ENCODE results near the gene ADRA2C. TPM values are rescaled to one million over a fixed set of nuclear protein-coding genes. Genes with fewer than 3 reads are reported as not detected.

ADRA2C gene
- polyA plus RNA-seq, 2 of the 4 experiments (the other 2 are of a cell fraction), result 1.9 to 4.1 TPM

DNA sequence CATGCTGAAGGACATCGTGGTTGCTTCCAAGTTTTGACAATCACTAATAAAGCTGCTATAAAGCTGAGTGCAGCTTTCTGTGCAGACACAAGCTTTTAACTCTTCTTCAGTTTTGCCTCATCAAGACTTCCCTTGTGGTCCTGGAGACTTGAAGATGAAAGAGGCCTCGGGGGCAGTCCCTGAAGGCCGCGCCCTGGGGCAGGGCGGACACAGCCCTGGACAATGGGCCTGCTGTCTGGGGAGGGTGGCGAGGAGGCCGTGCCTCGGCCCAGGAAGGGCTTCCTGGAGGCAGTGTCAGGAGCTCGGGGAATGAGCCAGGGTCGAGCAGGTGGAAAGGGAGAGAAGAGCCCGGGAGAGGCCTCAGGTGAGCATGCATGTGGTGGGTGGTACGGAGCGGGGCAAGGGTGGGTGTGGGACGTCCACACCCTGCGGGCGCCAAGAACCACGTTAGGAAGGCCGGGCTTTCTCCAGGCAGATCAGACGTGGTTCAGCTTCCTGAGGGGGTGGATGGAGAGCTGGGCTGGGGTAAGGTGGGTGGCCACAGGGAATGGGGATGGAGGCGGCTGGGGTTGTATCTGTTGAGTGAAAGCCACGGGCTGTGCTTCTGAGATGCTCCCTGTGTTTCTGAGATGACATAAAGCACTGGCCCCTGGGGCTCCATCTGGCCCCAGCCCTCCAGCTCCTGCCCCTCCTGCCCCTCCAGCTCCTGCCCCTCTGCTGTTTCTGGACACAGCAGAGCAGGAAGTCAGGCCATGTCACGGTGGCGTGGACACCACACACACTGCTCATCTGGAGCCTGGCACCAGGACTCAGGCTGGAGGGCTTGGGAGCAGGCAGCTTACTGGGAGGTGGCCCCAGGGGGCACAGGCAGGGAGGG is 21.5 kb downstream of the ADRA2C start:
- H3K4me1 ChIP-seq, result peaks cover 11% of the 10 kb centered on the region; the same call in 1 of the 3 replicates
- no peak for FAIRE-seq
- H3K27ac ChIP-seq, result no peak overlapping the region
- ChIA-PET POLR2A (interaction anchor here (0.6 kb wide), 1 partner anchor 8 kb away, joined by 4 read pairs; no protein-coding TSS in a partner anchor), CTCF (interaction anchor here (7.5 kb wide), 1 partner anchor 21 kb away, joined by 54 read pairs; the partner anchor contains the start of gene ADRA2C)
- ATAC-seq, result no peak
- H3K4me2 ChIP-seq, result no peak overlapping the region
- 53% methylated on average over 16 of the region's 23 CpGs for WGBS (ENCODE audit: missing lambda C conversion rate)
- no peak overlapping the region for H3K4me3 ChIP-seq
- no peak for DNase-seq (ENCODE audit: low read depth in 1 of 2, low spot score in 1 of 2)
- TF ChIP-seq ZC3H11A (IDR thresholded peaks at IDR 0.05), result no peak
- no peak for TF ChIP-seq HOXA7 (CRISPR knock-in tag; IDR thresholded peaks at IDR 0.05)
- TF ChIP-seq CTCF (IDR thresholded peaks at IDR 0.05), result no peak
- no peak for TF ChIP-seq NR3C1 (IDR thresholded peaks at IDR 0.05)
- TF ChIP-seq ZSCAN20 (CRISPR knock-in tag; IDR thresholded peaks at IDR 0.05), result no peak
- TF ChIP-seq CEBPB (IDR thresholded peaks at IDR 0.05), result no peak
- no peak for TF ChIP-seq MAFK (IDR thresholded peaks at IDR 0.05; ENCODE audit: partially characterized antibody)
- TF ChIP-seq MAX (IDR thresholded peaks at IDR 0.05), result no peak
- no peak for TF ChIP-seq HDAC2 (IDR thresholded peaks at IDR 0.05)
- no peak for TF ChIP-seq CBX2 (IDR thresholded peaks at IDR 0.05; ENCODE audit: borderline replicate concordance, low read depth)
- no peak for TF ChIP-seq POLR2AphosphoS2 (conservative IDR thresholded peaks at IDR 0.05; ENCODE audit: low read length)
- no peak for TF ChIP-seq EP300 (IDR thresholded peaks at IDR 0.05)
- no peak for TF ChIP-seq BCL3 (IDR thresholded peaks at IDR 0.05)
- H3K9me3 ChIP-seq, result no peaks in the 10 kb centered on the region

GRCh38 chr4:3788366-3788660 is 22.1 kb downstream of the ADRA2C start:
- ATAC-seq, result no peak

DNA sequence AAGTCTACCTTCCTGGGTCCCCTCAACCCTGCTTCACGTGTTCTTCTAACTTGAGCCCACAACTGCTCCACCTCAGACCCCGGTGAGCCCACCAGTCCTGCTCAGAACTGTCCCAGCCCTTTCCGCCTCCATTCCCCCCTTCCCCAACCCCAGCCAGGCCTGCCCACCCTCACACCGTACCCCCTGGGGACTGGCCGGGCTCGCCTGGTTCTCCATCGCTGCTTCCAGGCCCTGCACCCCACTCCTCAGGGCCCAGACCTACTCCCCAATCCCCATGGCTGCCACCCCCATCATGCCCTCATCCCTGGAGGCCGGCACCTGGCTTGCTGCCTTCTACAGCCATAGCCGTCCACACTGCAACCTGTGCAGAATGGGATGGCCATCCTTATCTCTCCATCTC is 23.4 kb downstream of the ADRA2C start:
- TF ChIP-seq FOXS1 (CRISPR knock-in tag; IDR thresholded peaks at IDR 0.05), result no peak
- TF ChIP-seq NR3C1 (IDR thresholded peaks at IDR 0.05), result no peak
- no peak for TF ChIP-seq MAX (IDR thresholded peaks at IDR 0.05)
- TF ChIP-seq JUN (IDR thresholded peaks at IDR 0.05), result no peak
- no peak for TF ChIP-seq RARB (CRISPR knock-in tag; IDR thresholded peaks at IDR 0.05)
- no peak for TF ChIP-seq CBX2 (IDR thresholded peaks at IDR 0.05; ENCODE audit: borderline replicate concordance, low read depth)
- TF ChIP-seq, protein P1, sequence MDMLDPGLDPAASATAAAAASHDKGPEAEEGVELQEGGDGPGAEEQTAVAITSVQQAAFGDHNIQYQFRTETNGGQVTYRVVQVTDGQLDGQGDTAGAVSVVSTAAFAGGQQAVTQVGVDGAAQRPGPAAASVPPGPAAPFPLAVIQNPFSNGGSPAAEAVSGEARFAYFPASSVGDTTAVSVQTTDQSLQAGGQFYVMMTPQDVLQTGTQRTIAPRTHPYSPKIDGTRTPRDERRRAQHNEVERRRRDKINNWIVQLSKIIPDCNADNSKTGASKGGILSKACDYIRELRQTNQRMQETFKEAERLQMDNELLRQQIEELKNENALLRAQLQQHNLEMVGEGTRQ (IDR thresholded peaks at IDR 0.05), result no peak
- no peak for TF ChIP-seq MAFK (IDR thresholded peaks at IDR 0.05; ENCODE audit: partially characterized antibody)
- H3K27ac ChIP-seq, result no peak overlapping the region
- WGBS (ENCODE audit: missing lambda C conversion rate), result 40% methylated on average over 4 of the region's 9 CpGs
- ChIA-PET POLR2A (no interaction called here), CTCF (no interaction called here)
- ATAC-seq, result no peak
- no peak for DNase-seq (ENCODE audit: low read depth in 1 of 2, low spot score in 1 of 2)
- no peak overlapping the region for H3K4me3 ChIP-seq
- no peak overlapping the region for H3K4me2 ChIP-seq
- FAIRE-seq, result no peak
- H3K9me3 ChIP-seq, result no peaks in the 10 kb centered on the region
- peaks cover 7% of the 10 kb centered on the region; the same call in 1 of the 3 replicates for H3K4me1 ChIP-seq

More at GRCh38 chr4:3788366-3788660, 22.1 kb downstream of the ADRA2C start:
- Histone ChIP-seq H3K4me2 (no peak overlapping the region), H3K9me3 (no peaks in the 10 kb centered on the region), H3K4me1 (peaks cover 11% of the 10 kb centered on the region; the same call in 1 of the 3 replicates), H3K4me3 (no peak overlapping the region), H3K27ac (no peak overlapping the region)
- FAIRE-seq (no peak), DNase-seq (ENCODE audit: low read depth in 1 of 2, low spot score in 1 of 2) (no peak)
- 77% methylated on average over 13 of the region's 13 CpGs for WGBS (ENCODE audit: missing lambda C conversion rate)
- TF ChIP-seq FOXS1 (CRISPR knock-in tag; IDR thresholded peaks at IDR 0.05), result no peak
- no peak for TF ChIP-seq FOSB (CRISPR knock-in tag; IDR thresholded peaks at IDR 0.05)
- no peak for TF ChIP-seq FOSL2 (IDR thresholded peaks at IDR 0.05)
- TF ChIP-seq FOSL2 (CRISPR knock-in tag; IDR thresholded peaks at IDR 0.05), result no peak
- TF ChIP-seq, protein P2, sequence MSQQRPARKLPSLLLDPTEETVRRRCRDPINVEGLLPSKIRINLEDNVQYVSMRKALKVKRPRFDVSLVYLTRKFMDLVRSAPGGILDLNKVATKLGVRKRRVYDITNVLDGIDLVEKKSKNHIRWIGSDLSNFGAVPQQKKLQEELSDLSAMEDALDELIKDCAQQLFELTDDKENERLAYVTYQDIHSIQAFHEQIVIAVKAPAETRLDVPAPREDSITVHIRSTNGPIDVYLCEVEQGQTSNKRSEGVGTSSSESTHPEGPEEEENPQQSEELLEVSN (IDR thresholded peaks at IDR 0.05; ENCODE audit: borderline replicate concordance, low read depth), result no peak
- no peak for TF ChIP-seq KDM1A (IDR thresholded peaks at IDR 0.05; ENCODE audit: low read depth)
- TF ChIP-seq TFCP2L1 (CRISPR knock-in tag; IDR thresholded peaks at IDR 0.05), result no peak
- TF ChIP-seq JUN (IDR thresholded peaks at IDR 0.05), result no peak
- TF ChIP-seq ZSCAN20 (CRISPR knock-in tag; IDR thresholded peaks at IDR 0.05), result no peak
- no peak for TF ChIP-seq EHF (CRISPR knock-in tag; IDR thresholded peaks at IDR 0.05)
- TF ChIP-seq, protein P3, sequence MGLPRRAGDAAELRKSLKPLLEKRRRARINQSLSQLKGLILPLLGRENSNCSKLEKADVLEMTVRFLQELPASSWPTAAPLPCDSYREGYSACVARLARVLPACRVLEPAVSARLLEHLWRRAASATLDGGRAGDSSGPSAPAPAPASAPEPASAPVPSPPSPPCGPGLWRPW (IDR thresholded peaks at IDR 0.05), result no peak
- POLR2A ChIA-PET, result no interaction called here
- CTCF ChIA-PET, result interaction anchor here (7.5 kb wide), 1 partner anchor 22 kb away, joined by 54 read pairs; the partner anchor contains the start of gene ADRA2C
